ENCODE data around the gene KCNG2.

DNA sequence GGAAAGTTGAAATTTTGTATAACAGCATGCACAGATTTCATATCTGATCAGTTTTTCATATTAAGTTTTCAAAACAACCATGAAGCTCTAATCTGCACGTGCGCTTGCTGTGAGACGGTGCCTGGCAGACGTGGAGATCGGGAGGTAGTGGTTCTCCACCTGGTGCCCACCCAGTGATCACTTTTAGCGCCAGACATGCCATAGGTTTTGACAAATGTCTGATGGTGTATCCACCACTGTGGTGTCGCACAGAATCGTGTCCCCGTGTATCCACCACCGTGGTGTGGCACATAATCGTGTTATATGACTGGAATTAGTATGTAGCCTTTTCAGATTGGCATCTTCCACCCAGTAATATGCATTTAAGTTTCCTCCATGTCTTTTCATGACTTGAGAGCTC, 40.9 kb upstream of the KCNG2 start:
- no peak for TF ChIP-seq EZH2 (IDR thresholded peaks at IDR 0.05; ENCODE audit: borderline replicate concordance, insufficient read depth, low read length, poor library complexity, severe bottlenecking)
- TF ChIP-seq, protein P1, sequence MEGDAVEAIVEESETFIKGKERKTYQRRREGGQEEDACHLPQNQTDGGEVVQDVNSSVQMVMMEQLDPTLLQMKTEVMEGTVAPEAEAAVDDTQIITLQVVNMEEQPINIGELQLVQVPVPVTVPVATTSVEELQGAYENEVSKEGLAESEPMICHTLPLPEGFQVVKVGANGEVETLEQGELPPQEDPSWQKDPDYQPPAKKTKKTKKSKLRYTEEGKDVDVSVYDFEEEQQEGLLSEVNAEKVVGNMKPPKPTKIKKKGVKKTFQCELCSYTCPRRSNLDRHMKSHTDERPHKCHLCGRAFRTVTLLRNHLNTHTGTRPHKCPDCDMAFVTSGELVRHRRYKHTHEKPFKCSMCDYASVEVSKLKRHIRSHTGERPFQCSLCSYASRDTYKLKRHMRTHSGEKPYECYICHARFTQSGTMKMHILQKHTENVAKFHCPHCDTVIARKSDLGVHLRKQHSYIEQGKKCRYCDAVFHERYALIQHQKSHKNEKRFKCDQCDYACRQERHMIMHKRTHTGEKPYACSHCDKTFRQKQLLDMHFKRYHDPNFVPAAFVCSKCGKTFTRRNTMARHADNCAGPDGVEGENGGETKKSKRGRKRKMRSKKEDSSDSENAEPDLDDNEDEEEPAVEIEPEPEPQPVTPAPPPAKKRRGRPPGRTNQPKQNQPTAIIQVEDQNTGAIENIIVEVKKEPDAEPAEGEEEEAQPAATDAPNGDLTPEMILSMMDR (IDR thresholded peaks at IDR 0.05; ENCODE audit: poor library complexity, severe bottlenecking): no peak
- TF ChIP-seq, protein P2, sequence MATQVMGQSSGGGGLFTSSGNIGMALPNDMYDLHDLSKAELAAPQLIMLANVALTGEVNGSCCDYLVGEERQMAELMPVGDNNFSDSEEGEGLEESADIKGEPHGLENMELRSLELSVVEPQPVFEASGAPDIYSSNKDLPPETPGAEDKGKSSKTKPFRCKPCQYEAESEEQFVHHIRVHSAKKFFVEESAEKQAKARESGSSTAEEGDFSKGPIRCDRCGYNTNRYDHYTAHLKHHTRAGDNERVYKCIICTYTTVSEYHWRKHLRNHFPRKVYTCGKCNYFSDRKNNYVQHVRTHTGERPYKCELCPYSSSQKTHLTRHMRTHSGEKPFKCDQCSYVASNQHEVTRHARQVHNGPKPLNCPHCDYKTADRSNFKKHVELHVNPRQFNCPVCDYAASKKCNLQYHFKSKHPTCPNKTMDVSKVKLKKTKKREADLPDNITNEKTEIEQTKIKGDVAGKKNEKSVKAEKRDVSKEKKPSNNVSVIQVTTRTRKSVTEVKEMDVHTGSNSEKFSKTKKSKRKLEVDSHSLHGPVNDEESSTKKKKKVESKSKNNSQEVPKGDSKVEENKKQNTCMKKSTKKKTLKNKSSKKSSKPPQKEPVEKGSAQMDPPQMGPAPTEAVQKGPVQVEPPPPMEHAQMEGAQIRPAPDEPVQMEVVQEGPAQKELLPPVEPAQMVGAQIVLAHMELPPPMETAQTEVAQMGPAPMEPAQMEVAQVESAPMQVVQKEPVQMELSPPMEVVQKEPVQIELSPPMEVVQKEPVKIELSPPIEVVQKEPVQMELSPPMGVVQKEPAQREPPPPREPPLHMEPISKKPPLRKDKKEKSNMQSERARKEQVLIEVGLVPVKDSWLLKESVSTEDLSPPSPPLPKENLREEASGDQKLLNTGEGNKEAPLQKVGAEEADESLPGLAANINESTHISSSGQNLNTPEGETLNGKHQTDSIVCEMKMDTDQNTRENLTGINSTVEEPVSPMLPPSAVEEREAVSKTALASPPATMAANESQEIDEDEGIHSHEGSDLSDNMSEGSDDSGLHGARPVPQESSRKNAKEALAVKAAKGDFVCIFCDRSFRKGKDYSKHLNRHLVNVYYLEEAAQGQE (IDR thresholded peaks at IDR 0.05; ENCODE audit: borderline replicate concordance): no peak
- TF ChIP-seq POLR2AphosphoS5 (IDR thresholded peaks at IDR 0.05): no peak
- TF ChIP-seq SMC3 (conservative IDR thresholded peaks at IDR 0.05; ENCODE audit: poor library complexity): no peak
- no peak for TF ChIP-seq TAF1 (IDR thresholded peaks at IDR 0.05; ENCODE audit: low read depth)
- TF ChIP-seq EP300 (conservative IDR thresholded peaks at IDR 0.05; ENCODE audit: poor library complexity, severe bottlenecking): no peak
- TF ChIP-seq RAD21 (conservative IDR thresholded peaks at IDR 0.05): no peak
- no peak for TF ChIP-seq MXI1 (conservative IDR thresholded peaks at IDR 0.05; ENCODE audit: poor library complexity, severe bottlenecking)
